IPS-18c (cell line): Measurements from ENCODE around the gene VTI1A.
A peak's percentile ranks its signal among the peaks of the same experiment; 100 is the strongest.

Experiments used
- H3K4me3 ChIP-seq: 2 replicates; pipeline ENCODE4 v1.7.0; 2013; ENCODE audit warnings: low read depth, mild to moderate bottlenecking, low read length, moderate library complexity; ENCODE audit not compliant: insufficient read depth
- H3K9me3 ChIP-seq: one replicate; pipeline ENCODE4 v1.6.1; 2013; ENCODE audit warnings: mild to moderate bottlenecking, low read length, moderate library complexity; ENCODE audit not compliant: control insufficient read depth, insufficient read depth

The VTI1A gene

GRCh38 chr10:112797855-112798254 lies 350.8 kb downstream of the VTI1A start:
- no peak overlapping the region; the same call in 1 of the 2 replicates for H3K4me3 ChIP-seq
- H3K9me3 ChIP-seq = no peaks in the 10 kb centered on the region

GRCh38 chr10:112799038-112799437 lies 352.0 kb downstream of the VTI1A start:
- Histone ChIP-seq H3K9me3 (no peaks in the 10 kb centered on the region), H3K4me3 (no peak overlapping the region; the same call in 1 of the 2 replicates)

- no peaks in the 10 kb centered on the region for H3K9me3 ChIP-seq
- no peak overlapping the region for H3K4me3 ChIP-seq
Measured at GRCh38 chr10:112799726-112800510, 352.9 kb downstream of the VTI1A start.

- no peak overlapping the region for H3K4me3 ChIP-seq
- H3K9me3 ChIP-seq = no peaks in the 10 kb centered on the region
Measured at GRCh38 chr10:112801004-112801403, 354.0 kb downstream of the VTI1A start.

- Histone ChIP-seq H3K4me3 (no peak overlapping the region), H3K9me3 (no peaks in the 10 kb centered on the region)
Measured at GRCh38 chr10:112801748-112802147, 354.7 kb downstream of the VTI1A start.

- H3K9me3 ChIP-seq = no peaks in the 10 kb centered on the region
- no peak overlapping the region for H3K4me3 ChIP-seq
Measured at GRCh38 chr10:112802411-112803022, 355.5 kb downstream of the VTI1A start.

- Histone ChIP-seq H3K9me3 (no peaks in the 10 kb centered on the region), H3K4me3 (no peak overlapping the region)
Measured at GRCh38 chr10:112803961-112804401, 357.0 kb downstream of the VTI1A start.

GRCh38 chr10:112805254-112805590 lies 358.2 kb downstream of the VTI1A start:
- H3K9me3 ChIP-seq = no peaks in the 10 kb centered on the region
- no peak overlapping the region for H3K4me3 ChIP-seq

GRCh38 chr10:112805701-112806100 lies 358.7 kb downstream of the VTI1A start:
- Histone ChIP-seq H3K4me3 (no peak overlapping the region), H3K9me3 (no peaks in the 10 kb centered on the region)

- Histone ChIP-seq H3K9me3 (no peaks in the 10 kb centered on the region), H3K4me3 (no peak overlapping the region)
Measured at GRCh38 chr10:112807013-112807412, 360.0 kb downstream of the VTI1A start.

- H3K4me3 ChIP-seq = no peak overlapping the region
- no peaks in the 10 kb centered on the region for H3K9me3 ChIP-seq
Measured at GRCh38 chr10:112809736-112810135, 362.7 kb downstream of the VTI1A start.

- no peaks in the 10 kb centered on the region for H3K9me3 ChIP-seq
- H3K4me3 ChIP-seq = peak overlapping the region; percentile 4
Measured at GRCh38 chr10:112810711-112811151, 363.7 kb downstream of the VTI1A start.

- Histone ChIP-seq H3K9me3 (no peaks in the 10 kb centered on the region), H3K4me3 (peak overlapping the region; percentile 6; the same call in 1 of the 2 replicates)
Measured at GRCh38 chr10:112811741-112812551, 364.9 kb downstream of the VTI1A start.

- H3K9me3 ChIP-seq = no peaks in the 10 kb centered on the region
- peak overlapping the region; percentile 6; the same call in 1 of the 2 replicates for H3K4me3 ChIP-seq
Measured at GRCh38 chr10:112812586-112812985, 365.6 kb downstream of the VTI1A start.

GRCh38 chr10:112813866-112814591 lies 367.0 kb downstream of the VTI1A start:
- no peak overlapping the region for H3K4me3 ChIP-seq

GRCh38 chr10:112815269-112816032 lies 368.4 kb downstream of the VTI1A start:
- Histone ChIP-seq H3K4me3 (no peak overlapping the region), H3K9me3 (no peaks in the 10 kb centered on the region)

More at GRCh38 chr10:112813866-112814591, 367.0 kb downstream of the VTI1A start:
- no peaks in the 10 kb centered on the region for H3K9me3 ChIP-seq
